Measurements from ENCODE around the gene TSPAN5.
"Not testable (repeated sequence)": the region's sequence is repeated elsewhere in the genome, so short reads cannot be mapped to it uniquely, and the experiment has no call there.

The TSPAN5 gene

GRCh38 chr4:98468709-98469108 lies 189.7 kb downstream of the TSPAN5 start:
- peaks cover 33% of the 10 kb centered on the region for H3K36me3 Mint-ChIP-seq (ENCODE audit: low read depth)
- H3K9me3 Mint-ChIP-seq, result no peaks in the 10 kb centered on the region
- peaks cover 27% of the 10 kb centered on the region for H3K4me1 Mint-ChIP-seq (ENCODE audit: low read depth)
- H3K4me3 Mint-ChIP-seq, result no peak overlapping the region
- no peaks in the 10 kb centered on the region for H3K27me3 Mint-ChIP-seq (ENCODE audit: low read depth)
- no peak for DNase-seq (ENCODE audit: low spot score)
- H3K27ac Mint-ChIP-seq, result no peak overlapping the region

GRCh38 chr4:98467627-98468072 lies 190.8 kb downstream of the TSPAN5 start:
- H3K4me1 Mint-ChIP-seq (ENCODE audit: low read depth), result peaks cover 26% of the 10 kb centered on the region
- no peaks in the 10 kb centered on the region for H3K9me3 Mint-ChIP-seq
- H3K27ac Mint-ChIP-seq, result no peak overlapping the region

GRCh38 chr4:98466868-98467599 lies 191.4 kb downstream of the TSPAN5 start:
- H3K36me3 Mint-ChIP-seq (ENCODE audit: low read depth), result peaks cover 23% of the 10 kb centered on the region
- H3K27ac Mint-ChIP-seq, result no peak overlapping the region
- peaks cover 2% of the 10 kb centered on the region for H3K9me3 Mint-ChIP-seq
- H3K4me1 Mint-ChIP-seq (ENCODE audit: low read depth), result peaks cover 24% of the 10 kb centered on the region
- H3K27me3 Mint-ChIP-seq (ENCODE audit: low read depth), result no peaks in the 10 kb centered on the region
- no peak for DNase-seq (ENCODE audit: low spot score)
- peak overlapping the region; percentile 72 for H3K4me3 Mint-ChIP-seq

More at GRCh38 chr4:98467627-98468072, 190.8 kb downstream of the TSPAN5 start:
- Mint-ChIP-seq H3K4me3 (peak overlapping the region; percentile 72), H3K27me3 (ENCODE audit: low read depth) (no peaks in the 10 kb centered on the region), H3K36me3 (ENCODE audit: low read depth) (peaks cover 28% of the 10 kb centered on the region)
- DNase-seq (ENCODE audit: low spot score), result peak; percentile 70

GRCh38 chr4:98462487-98462886 lies 195.9 kb downstream of the TSPAN5 start:
- peaks cover 12% of the 10 kb centered on the region for H3K4me1 Mint-ChIP-seq (ENCODE audit: low read depth)
- DNase-seq (ENCODE audit: low spot score), result no peak
- no peak overlapping the region for H3K4me3 Mint-ChIP-seq
- H3K9me3 Mint-ChIP-seq, result peaks cover 32% of the 10 kb centered on the region
- no peaks in the 10 kb centered on the region for H3K27me3 Mint-ChIP-seq (ENCODE audit: low read depth)
- H3K36me3 Mint-ChIP-seq (ENCODE audit: low read depth), result peaks cover 19% of the 10 kb centered on the region
- H3K27ac Mint-ChIP-seq, result no peak overlapping the region

GRCh38 chr4:98461121-98461865 lies 197.1 kb downstream of the TSPAN5 start:
- H3K4me1 Mint-ChIP-seq (ENCODE audit: low read depth); H3K27ac Mint-ChIP-seq; H3K27me3 Mint-ChIP-seq (ENCODE audit: low read depth); H3K4me3 Mint-ChIP-seq; DNase-seq (ENCODE audit: low spot score): not testable (repeated sequence)
- peaks cover 23% of the 10 kb centered on the region for H3K36me3 Mint-ChIP-seq (ENCODE audit: low read depth)
- peaks cover 38% of the 10 kb centered on the region for H3K9me3 Mint-ChIP-seq

GRCh38 chr4:98457422-98457821 lies 201.0 kb downstream of the TSPAN5 start:
- H3K4me3 Mint-ChIP-seq; H3K27me3 Mint-ChIP-seq (ENCODE audit: low read depth); H3K27ac Mint-ChIP-seq; DNase-seq (ENCODE audit: low spot score): not testable (repeated sequence)
- Mint-ChIP-seq H3K4me1 (ENCODE audit: low read depth) (peaks cover 16% of the 10 kb centered on the region), H3K9me3 (peaks cover 67% of the 10 kb centered on the region), H3K36me3 (ENCODE audit: low read depth) (peaks cover 35% of the 10 kb centered on the region)

GRCh38 chr4:98452091-98452490 lies 206.3 kb downstream of the TSPAN5 start:
- Mint-ChIP-seq H3K4me1 (ENCODE audit: low read depth) (peaks cover 39% of the 10 kb centered on the region), H3K4me3 (no peak overlapping the region), H3K27ac (no peak overlapping the region), H3K9me3 (peaks cover 38% of the 10 kb centered on the region), H3K27me3 (ENCODE audit: low read depth) (no peaks in the 10 kb centered on the region), H3K36me3 (ENCODE audit: low read depth) (peaks cover 26% of the 10 kb centered on the region)
- DNase-seq (ENCODE audit: low spot score), result no peak

- H3K36me3 Mint-ChIP-seq (ENCODE audit: low read depth), result peaks cover 27% of the 10 kb centered on the region
- peak overlapping the region; percentile 56 for H3K4me3 Mint-ChIP-seq
- peaks cover 17% of the 10 kb centered on the region for H3K9me3 Mint-ChIP-seq
- peak; percentile 18 for DNase-seq (ENCODE audit: low spot score)
- peaks cover 51% of the 10 kb centered on the region for H3K4me1 Mint-ChIP-seq (ENCODE audit: low read depth)
- H3K27me3 Mint-ChIP-seq (ENCODE audit: low read depth), result no peaks in the 10 kb centered on the region
- peak overlapping the region; percentile 19 for H3K27ac Mint-ChIP-seq
Observed at GRCh38 chr4:98448908-98449307, 209.5 kb downstream of the TSPAN5 start.

- peaks cover 43% of the 10 kb centered on the region for H3K4me1 Mint-ChIP-seq (ENCODE audit: low read depth)
- H3K27ac Mint-ChIP-seq, result peak overlapping the region; percentile 93
- H3K9me3 Mint-ChIP-seq, result peaks cover 5% of the 10 kb centered on the region
- H3K4me3 Mint-ChIP-seq, result peak overlapping the region; percentile 74
- no peaks in the 10 kb centered on the region for H3K27me3 Mint-ChIP-seq (ENCODE audit: low read depth)
- no peak for DNase-seq (ENCODE audit: low spot score)
- peaks cover 33% of the 10 kb centered on the region for H3K36me3 Mint-ChIP-seq (ENCODE audit: low read depth)
Observed at GRCh38 chr4:98447648-98448047, 210.8 kb downstream of the TSPAN5 start.

GRCh38 chr4:98446499-98447375 lies 211.7 kb downstream of the TSPAN5 start:
- peaks cover 43% of the 10 kb centered on the region for H3K4me1 Mint-ChIP-seq (ENCODE audit: low read depth)
- H3K9me3 Mint-ChIP-seq, result no peaks in the 10 kb centered on the region
- peak; percentile 67 for DNase-seq (ENCODE audit: low spot score)
- H3K36me3 Mint-ChIP-seq (ENCODE audit: low read depth), result peaks cover 39% of the 10 kb centered on the region
- no peaks in the 10 kb centered on the region for H3K27me3 Mint-ChIP-seq (ENCODE audit: low read depth)
- peak overlapping the region; percentile 74 for H3K4me3 Mint-ChIP-seq
- H3K27ac Mint-ChIP-seq, result peak overlapping the region; percentile 93

- DNase-seq (ENCODE audit: low spot score), result no peak
- no peak overlapping the region for H3K27ac Mint-ChIP-seq
- peaks cover 34% of the 10 kb centered on the region for H3K4me1 Mint-ChIP-seq (ENCODE audit: low read depth)
- H3K9me3 Mint-ChIP-seq, result no peaks in the 10 kb centered on the region
- H3K36me3 Mint-ChIP-seq (ENCODE audit: low read depth), result peaks cover 51% of the 10 kb centered on the region
- no peak overlapping the region for H3K4me3 Mint-ChIP-seq
- no peaks in the 10 kb centered on the region for H3K27me3 Mint-ChIP-seq (ENCODE audit: low read depth)
Observed at GRCh38 chr4:98444371-98444770, 214.0 kb downstream of the TSPAN5 start.

- H3K36me3 Mint-ChIP-seq (ENCODE audit: low read depth), result peaks cover 34% of the 10 kb centered on the region
- H3K4me3 Mint-ChIP-seq, result no peak overlapping the region
- DNase-seq (ENCODE audit: low spot score), result no peak
- no peak overlapping the region for H3K27ac Mint-ChIP-seq
- H3K27me3 Mint-ChIP-seq (ENCODE audit: low read depth), result no peaks in the 10 kb centered on the region
- H3K4me1 Mint-ChIP-seq (ENCODE audit: low read depth), result peaks cover 10% of the 10 kb centered on the region
- H3K9me3 Mint-ChIP-seq, result no peaks in the 10 kb centered on the region
Observed at GRCh38 chr4:98434816-98435215, 223.6 kb downstream of the TSPAN5 start.

- Mint-ChIP-seq H3K27me3 (ENCODE audit: low read depth) (no peaks in the 10 kb centered on the region), H3K4me3 (no peak overlapping the region), H3K4me1 (ENCODE audit: low read depth) (peaks cover 7% of the 10 kb centered on the region), H3K27ac (no peak overlapping the region), H3K36me3 (ENCODE audit: low read depth) (peaks cover 25% of the 10 kb centered on the region), H3K9me3 (no peaks in the 10 kb centered on the region)
- no peak for DNase-seq (ENCODE audit: low spot score)
Observed at GRCh38 chr4:98433691-98434090, 224.7 kb downstream of the TSPAN5 start.
